K562 (cell line): ENCODE measurements around the gene ZYG11A. TPM values are rescaled to one million over a fixed set of nuclear protein-coding genes. Genes with fewer than 3 reads are reported as not detected.

Source experiments
- DACH1 ChIP-seq: fragments of 450-650 bp; IDR thresholded peaks from 2 replicates; pipeline ENCODE4 v1.6.1; 2018; ENCODE audit not compliant: partially characterized antibody
- EGR1 ChIP-seq: fragments of 450-650 bp; conservative IDR thresholded peaks from 2 replicates; pipeline ENCODE4 v1.6.1; 2017; ENCODE audit warnings: mild to moderate bottlenecking
- HDAC3 ChIP-seq: fragments of 450-650 bp; IDR thresholded peaks from 2 replicates; pipeline ENCODE4 v1.6.1; 2018; ENCODE audit warnings: borderline replicate concordance, mild to moderate bottlenecking, moderate library complexity; ENCODE audit not compliant: partially characterized antibody
- PML ChIP-seq: IDR thresholded peaks from 2 replicates; pipeline ENCODE4 v1.6.1; 2012; ENCODE audit warnings: low read length, inconsistent platforms
- POLR2AphosphoS5 ChIP-seq: IDR thresholded peaks from 2 replicates; pipeline ENCODE4 v1.6.1; 2011; ENCODE audit warnings: mild to moderate bottlenecking, low read depth, low read length, moderate library complexity; ENCODE audit not compliant: control insufficient read depth, insufficient read depth
- ZC3H4 ChIP-seq: sonication (generic); formaldehyde crosslinking; IDR thresholded peaks from 2 replicates; pipeline ENCODE4 v1.9.0; 2021; ENCODE audit warnings: missing genetic modification reagents, borderline replicate concordance
- ZKSCAN8 ChIP-seq: fragments of 200-800 bp; sonication (Bioruptor generic); IDR thresholded peaks from 2 replicates; pipeline ENCODE4 v1.6.1; 2016; ENCODE audit warnings: missing genetic modification characterization, missing compliant biosample characterization
- polyA plus RNA-seq, 8 experiments: library from polyadenylated mRNA; depleted of rRNA in 4 of 8; stranded (reverse) in 5 of 8; unstranded in 3 of 8; fragments of >200 nt; fragmentation: Nextera tagmentation in 2 of 8; fragmentation: Illumina TruSeq in 1 of 8; extraction: Ambion mirVana in 2 of 8; extraction: Trizol in 1 of 8; gene quantifications; 2 replicates each; pipeline versions ENCODE4 v1.2.1 to v1.2.3, GENCODE V29; 2011 to 2014; ENCODE audit warnings: inconsistent platforms in 1 of 8, missing spikeins in 1 of 8
- total RNA-seq, 7 experiments: library from RNA; depleted of rRNA in 6 of 7; stranded (reverse); fragments of >200 nt in 6 of 7; fragmentation: Illumina TruSeq in 2 of 7; extraction: Trizol in 2 of 7; gene quantifications; 2 replicates each; pipeline versions ENCODE4 v1.2.1 to v1.2.3, GENCODE V29; 2011 to 2021; ENCODE audit warnings: low replicate concordance in 1 of 7
- TF ChIP-seq, protein P1 (sequence below): fragments of 450-650 bp; IDR thresholded peaks from 2 replicates; pipeline ENCODE4 v1.6.1; 2016; ENCODE audit warnings: low read depth
- TF ChIP-seq, protein P2 (sequence below): fragments of 450-650 bp; IDR thresholded peaks from one replicate; pipeline ENCODE4 v1.6.1; 2018; ENCODE audit warnings: mild to moderate bottlenecking, moderate library complexity; ENCODE audit not compliant: partially characterized antibody

Gene ZYG11A
- total and polyA plus RNA-seq, 9 of the 15 experiments (the other 6 are each of a cell fraction or from before 2014, with no cell fraction given): 4.5 to 21.9 (median 14.0) TPM

DNA sequence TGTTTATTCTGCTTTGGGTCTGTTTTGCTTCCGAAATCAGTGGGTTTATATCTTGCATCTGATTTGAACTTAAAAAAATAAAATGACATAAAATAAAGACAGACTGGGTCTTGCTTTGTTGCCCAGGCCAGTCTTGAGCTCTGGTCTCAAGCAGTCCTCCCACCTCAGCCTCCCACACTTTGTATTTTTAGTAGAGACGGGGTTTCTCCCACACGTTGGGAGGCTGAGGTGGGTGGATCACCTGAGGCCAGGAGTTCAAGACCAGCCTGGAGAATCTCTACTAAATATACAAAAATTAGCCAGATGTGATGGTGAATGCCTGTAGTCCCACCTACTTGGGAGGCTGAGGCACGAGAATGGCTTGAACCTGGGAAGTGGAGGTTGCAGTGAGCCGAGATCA, 5.9 kb downstream of the ZYG11A start (continued):
- TF ChIP-seq, protein P1, sequence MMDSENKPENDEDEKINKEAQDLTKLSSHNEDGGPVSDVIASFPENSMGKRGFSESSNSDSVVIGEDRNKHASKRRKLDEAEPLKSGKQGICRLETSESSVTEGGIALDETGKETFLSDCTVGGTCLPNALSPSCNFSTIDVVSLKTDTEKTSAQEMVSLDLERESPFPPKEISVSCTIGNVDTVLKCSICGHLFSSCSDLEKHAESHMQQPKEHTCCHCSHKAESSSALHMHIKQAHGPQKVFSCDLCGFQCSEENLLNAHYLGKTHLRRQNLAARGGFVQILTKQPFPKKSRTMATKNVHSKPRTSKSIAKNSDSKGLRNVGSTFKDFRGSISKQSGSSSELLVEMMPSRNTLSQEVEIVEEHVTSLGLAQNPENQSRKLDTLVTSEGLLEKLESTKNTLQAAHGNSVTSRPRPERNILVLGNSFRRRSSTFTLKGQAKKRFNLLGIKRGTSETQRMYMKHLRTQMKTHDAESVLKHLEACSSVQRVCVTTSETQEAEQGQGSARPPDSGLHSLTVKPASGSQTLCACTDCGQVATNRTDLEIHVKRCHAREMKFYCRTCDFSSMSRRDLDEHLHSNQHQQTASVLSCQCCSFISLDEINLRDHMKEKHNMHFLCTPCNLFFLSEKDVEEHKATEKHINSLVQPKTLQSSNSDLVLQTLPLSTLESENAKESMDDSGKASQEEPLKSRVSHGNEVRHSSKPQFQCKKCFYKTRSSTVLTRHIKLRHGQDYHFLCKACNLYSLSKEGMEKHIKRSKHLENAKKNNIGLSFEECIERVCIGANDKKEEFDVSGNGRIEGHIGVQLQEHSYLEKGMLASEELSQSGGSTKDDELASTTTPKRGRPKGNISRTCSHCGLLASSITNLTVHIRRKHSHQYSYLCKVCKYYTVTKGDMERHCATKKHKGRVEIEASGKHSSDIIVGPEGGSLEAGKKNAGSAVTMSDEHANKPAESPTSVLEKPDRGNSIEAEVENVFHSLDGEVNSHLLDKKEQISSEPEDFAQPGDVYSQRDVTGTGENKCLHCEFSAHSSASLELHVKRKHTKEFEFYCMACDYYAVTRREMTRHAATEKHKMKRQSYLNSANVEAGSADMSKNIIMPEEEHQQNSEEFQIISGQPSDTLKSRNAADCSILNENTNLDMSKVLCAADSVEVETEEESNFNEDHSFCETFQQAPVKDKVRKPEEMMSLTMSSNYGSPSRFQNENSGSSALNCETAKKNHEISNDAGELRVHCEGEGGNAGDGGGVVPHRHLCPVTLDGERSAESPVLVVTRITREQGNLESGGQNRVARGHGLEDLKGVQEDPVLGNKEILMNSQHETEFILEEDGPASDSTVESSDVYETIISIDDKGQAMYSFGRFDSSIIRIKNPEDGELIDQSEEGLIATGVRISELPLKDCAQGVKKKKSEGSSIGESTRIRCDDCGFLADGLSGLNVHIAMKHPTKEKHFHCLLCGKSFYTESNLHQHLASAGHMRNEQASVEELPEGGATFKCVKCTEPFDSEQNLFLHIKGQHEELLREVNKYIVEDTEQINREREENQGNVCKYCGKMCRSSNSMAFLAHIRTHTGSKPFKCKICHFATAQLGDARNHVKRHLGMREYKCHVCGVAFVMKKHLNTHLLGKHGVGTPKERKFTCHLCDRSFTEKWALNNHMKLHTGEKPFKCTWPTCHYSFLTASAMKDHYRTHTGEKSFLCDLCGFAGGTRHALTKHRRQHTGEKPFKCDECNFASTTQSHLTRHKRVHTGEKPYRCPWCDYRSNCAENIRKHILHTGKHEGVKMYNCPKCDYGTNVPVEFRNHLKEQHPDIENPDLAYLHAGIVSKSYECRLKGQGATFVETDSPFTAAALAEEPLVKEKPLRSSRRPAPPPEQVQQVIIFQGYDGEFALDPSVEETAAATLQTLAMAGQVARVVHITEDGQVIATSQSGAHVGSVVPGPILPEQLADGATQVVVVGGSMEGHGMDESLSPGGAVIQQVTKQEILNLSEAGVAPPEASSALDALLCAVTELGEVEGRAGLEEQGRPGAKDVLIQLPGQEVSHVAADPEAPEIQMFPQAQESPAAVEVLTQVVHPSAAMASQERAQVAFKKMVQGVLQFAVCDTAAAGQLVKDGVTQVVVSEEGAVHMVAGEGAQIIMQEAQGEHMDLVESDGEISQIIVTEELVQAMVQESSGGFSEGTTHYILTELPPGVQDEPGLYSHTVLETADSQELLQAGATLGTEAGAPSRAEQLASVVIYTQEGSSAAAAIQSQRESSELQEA: no peak
- TF ChIP-seq HDAC3 (no peak), PML (no peak), ZC3H4 (no peak), DACH1 (no peak), POLR2AphosphoS5 (no peak), ZKSCAN8 (no peak), EGR1 (no peak; the same call in 1 of the 2 replicates)
- TF ChIP-seq, protein P2, sequence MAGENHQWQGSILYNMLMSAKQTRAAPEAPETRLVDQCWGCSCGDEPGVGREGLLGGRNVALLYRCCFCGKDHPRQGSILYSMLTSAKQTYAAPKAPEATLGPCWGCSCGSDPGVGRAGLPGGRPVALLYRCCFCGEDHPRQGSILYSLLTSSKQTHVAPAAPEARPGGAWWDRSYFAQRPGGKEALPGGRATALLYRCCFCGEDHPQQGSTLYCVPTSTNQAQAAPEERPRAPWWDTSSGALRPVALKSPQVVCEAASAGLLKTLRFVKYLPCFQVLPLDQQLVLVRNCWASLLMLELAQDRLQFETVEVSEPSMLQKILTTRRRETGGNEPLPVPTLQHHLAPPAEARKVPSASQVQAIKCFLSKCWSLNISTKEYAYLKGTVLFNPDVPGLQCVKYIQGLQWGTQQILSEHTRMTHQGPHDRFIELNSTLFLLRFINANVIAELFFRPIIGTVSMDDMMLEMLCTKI: no peak
